GM19397 (cell line): ENCODE data around the gene VEGFA.

Experiments used
- ATAC-seq: cut with Tn5 transposase; IDR thresholded peaks from one replicate; pipeline ENCODE4 v1.9.1; 2021; ENCODE audit warnings: mild to moderate bottlenecking, moderate library complexity; ENCODE audit not compliant: unreplicated experiment

VEGFA gene

GRCh38 chr6:43759136-43759906 is 10.7 kb upstream of the VEGFA start:
- ATAC-seq, result no peak

GRCh38 chr6:43759907-43760206 is 10.2 kb upstream of the VEGFA start:
- ATAC-seq, result no peak

GRCh38 chr6:43760210-43761168 is 9.5 kb upstream of the VEGFA start:
- ATAC-seq, result no peak

- ATAC-seq, result no peak
These were observed 8.2 kb upstream of the VEGFA start for GRCh38 chr6:43761666-43762409.

- ATAC-seq, result no peak
These were observed 7.6 kb upstream of the VEGFA start for GRCh38 chr6:43762410-43762768.

- no peak for ATAC-seq
These were observed 6.9 kb upstream of the VEGFA start for GRCh38 chr6:43762966-43763695.

GRCh38 chr6:43763812-43764522 is 6.0 kb upstream of the VEGFA start:
- no peak for ATAC-seq

- no peak for ATAC-seq
These were observed 5.2 kb upstream of the VEGFA start for GRCh38 chr6:43764772-43765171.

GRCh38 chr6:43765776-43766499 is 4.1 kb upstream of the VEGFA start:
- no peak for ATAC-seq

GRCh38 chr6:43766500-43766853 is 3.5 kb upstream of the VEGFA start:
- no peak for ATAC-seq

GRCh38 chr6:43766964-43767461 is 3.0 kb upstream of the VEGFA start:
- ATAC-seq, result no peak

- ATAC-seq, result no peak
These were observed 2.2 kb upstream of the VEGFA start for GRCh38 chr6:43767553-43768505.

GRCh38 chr6:43768506-43768860 is 1.5 kb upstream of the VEGFA start:
- no peak for ATAC-seq

- ATAC-seq, result no peak
These were observed 957 bp upstream of the VEGFA start for GRCh38 chr6:43768983-43769525.

GRCh38 chr6:43770372-43771209 is 580 bp downstream of the VEGFA start:
- ATAC-seq, result peak; percentile 19

GRCh38 chr6:43771210-43771857 is 1.3 kb downstream of the VEGFA start:
- ATAC-seq, result peak; percentile 35
